Measurements from ENCODE around the gene AMBRA1.

GRCh38 chr11:46601129-46601528 lies 7.3 kb upstream of the AMBRA1 start:
- TF ChIP-seq EP300 (IDR thresholded peaks at IDR 0.05; ENCODE audit: borderline replicate concordance), result no peak
- TF ChIP-seq TAF1 (IDR thresholded peaks at IDR 0.05; ENCODE audit: low read depth), result no peak
- no peak for TF ChIP-seq CREB1 (IDR thresholded peaks at IDR 0.05; ENCODE audit: low read depth)
- TF ChIP-seq REST (IDR thresholded peaks at IDR 0.05; ENCODE audit: low read depth), result no peak
- TF ChIP-seq ZBTB7A (IDR thresholded peaks at IDR 0.05; ENCODE audit: low read depth), result no peak

Measured in Ishikawa (cell line).